T-helper 17 cell (primary cell): Measurements from ENCODE around the gene FARSA. TPM values are rescaled to one million over a fixed set of nuclear protein-coding genes. Genes with fewer than 3 reads are reported as not detected.

Experiments used
- ATAC-seq: fragments of 150-1000 bp; cut with Tn5 transposase; 2 replicates; pipeline ENCODE4 v1.10.0; 2021; ENCODE audit warnings: mild to moderate bottlenecking, moderate library complexity
- DNase-seq, 3 donors: peaks; one replicate each; pipeline versions ENCODE4 v3.0.0 to v3.0.0-alpha.2; 2020 to 2021
- H3K9me3 ChIP-seq: one replicate; pipeline ENCODE4 v1.7.0; 2013; ENCODE audit warnings: low read length, mild to moderate bottlenecking; ENCODE audit not compliant: control insufficient read depth, poor library complexity, severe bottlenecking
- H3K27ac Mint-ChIP-seq: one replicate; pipeline ENCODE4 v1.8.0; 2022; ENCODE audit warnings: mild to moderate bottlenecking, moderate library complexity, mixed read lengths
- H3K27me3 Mint-ChIP-seq: one replicate; pipeline ENCODE4 v1.8.0; 2022; ENCODE audit warnings: mixed read lengths
- H3K36me3 Mint-ChIP-seq: one replicate; pipeline ENCODE4 v1.8.0; 2022; ENCODE audit warnings: low read depth, mixed read lengths
- H3K4me1 Mint-ChIP-seq: one replicate; pipeline ENCODE4 v1.8.0; 2022; ENCODE audit warnings: mild to moderate bottlenecking, mixed read lengths
- H3K4me3 Mint-ChIP-seq: one replicate; pipeline ENCODE4 v1.8.0; 2022; ENCODE audit warnings: mild to moderate bottlenecking, moderate library complexity, mixed read lengths
- total RNA-seq, 4 donors: library from RNA in 2 of 4; stranded (reverse) in 2 of 4; gene quantifications; one replicate each; pipeline ENCODE4 v1.2.3 and lab custom pipeline; 2022 to 2026

FARSA gene
- total RNA-seq, 2 donors from 2014 or later = 23.2 to 28.3 TPM

- H3K4me3 Mint-ChIP-seq = peak overlapping the region; percentile 97
- ATAC-seq = peak; percentile 24
- H3K27me3 Mint-ChIP-seq = no peaks in the 10 kb centered on the region
- no peak for DNase-seq
- no peaks in the 10 kb centered on the region for H3K9me3 ChIP-seq
- H3K4me1 Mint-ChIP-seq = peaks cover 40% of the 10 kb centered on the region
- H3K27ac Mint-ChIP-seq = peak overlapping the region; percentile 98
- H3K36me3 Mint-ChIP-seq = peaks cover 8% of the 10 kb centered on the region
Measured at GRCh38 chr19:12938779-12939601, 5.5 kb upstream of the FARSA start.

GRCh38 chr19:12937927-12938778 lies 4.6 kb upstream of the FARSA start, which contains the start of gene CALR:
CALR (plus strand) TSS chr19:12938609; CDS start chr19:12938680, 71 bp downstream.
- DNase-seq = peak; percentile 95 to 98 (median 98)

GRCh38 chr19:12937093-12937926 lies 3.8 kb upstream of the FARSA start:
- peaks cover 52% of the 10 kb centered on the region for H3K4me1 Mint-ChIP-seq
- DNase-seq = no peak
- no peak for ATAC-seq

More at GRCh38 chr19:12937927-12938778, 4.6 kb upstream of the FARSA start, which contains the start of gene CALR:
- ATAC-seq = peak; percentile 91
- H3K27me3 Mint-ChIP-seq = no peaks in the 10 kb centered on the region
- peak within 1 kb of the TSS; percentile 98 for H3K27ac Mint-ChIP-seq
- H3K4me3 Mint-ChIP-seq = peak within 1 kb of the TSS; percentile 97
- H3K36me3 Mint-ChIP-seq = peaks cover 3% of the 10 kb centered on the region
- H3K9me3 ChIP-seq = no peaks in the 10 kb centered on the region
- peaks cover 43% of the 10 kb centered on the region for H3K4me1 Mint-ChIP-seq

GRCh38 chr19:12936582-12936981 lies 3.1 kb upstream of the FARSA start:
- no peaks in the 10 kb centered on the region for H3K9me3 ChIP-seq
- peak overlapping the region; percentile 98 for H3K27ac Mint-ChIP-seq
- H3K36me3 Mint-ChIP-seq = peaks cover 3% of the 10 kb centered on the region
- peaks cover 53% of the 10 kb centered on the region for H3K4me1 Mint-ChIP-seq
- no peaks in the 10 kb centered on the region for H3K27me3 Mint-ChIP-seq
- no peak overlapping the region for H3K4me3 Mint-ChIP-seq
- DNase-seq (no peak), ATAC-seq (no peak)

More at GRCh38 chr19:12937093-12937926, 3.8 kb upstream of the FARSA start:
- Mint-ChIP-seq H3K27me3 (no peaks in the 10 kb centered on the region), H3K4me3 (peak overlapping the region; percentile 97), H3K36me3 (peaks cover 3% of the 10 kb centered on the region), H3K27ac (peak overlapping the region; percentile 98)
- H3K9me3 ChIP-seq = no peaks in the 10 kb centered on the region

- DNase-seq (no peak), ATAC-seq (no peak)
- Mint-ChIP-seq H3K36me3 (peaks cover 3% of the 10 kb centered on the region), H3K4me3 (no peak overlapping the region), H3K27me3 (no peaks in the 10 kb centered on the region), H3K27ac (no peak overlapping the region), H3K4me1 (peaks cover 46% of the 10 kb centered on the region)
- no peaks in the 10 kb centered on the region for H3K9me3 ChIP-seq
Measured at GRCh38 chr19:12935071-12935470, 1.6 kb upstream of the FARSA start.

GRCh38 chr19:12932392-12933286 lies 872 bp downstream of the FARSA start:
- Mint-ChIP-seq H3K4me1 (peaks cover 25% of the 10 kb centered on the region), H3K27ac (peak overlapping the region; percentile 95), H3K4me3 (peak overlapping the region; percentile 98), H3K36me3 (peaks cover 3% of the 10 kb centered on the region), H3K27me3 (no peaks in the 10 kb centered on the region)
- ATAC-seq (no peak), DNase-seq (no peak)
- no peaks in the 10 kb centered on the region for H3K9me3 ChIP-seq

- DNase-seq = no peak
- no peaks in the 10 kb centered on the region for H3K27me3 Mint-ChIP-seq
- H3K9me3 ChIP-seq = no peaks in the 10 kb centered on the region
- ATAC-seq = no peak
- H3K36me3 Mint-ChIP-seq = peaks cover 3% of the 10 kb centered on the region
- H3K4me3 Mint-ChIP-seq = no peak overlapping the region
- H3K27ac Mint-ChIP-seq = no peak overlapping the region
- peaks cover 18% of the 10 kb centered on the region for H3K4me1 Mint-ChIP-seq
Measured at GRCh38 chr19:12930002-12930645, 3.4 kb downstream of the FARSA start.

GRCh38 chr19:12924621-12925310 lies 8.7 kb downstream of the FARSA start:
- DNase-seq (no peak), ATAC-seq (no peak)
- H3K4me1 Mint-ChIP-seq = peaks cover 6% of the 10 kb centered on the region

GRCh38 chr19:12922959-12923358 lies 10.6 kb downstream of the FARSA start:
- Mint-ChIP-seq H3K4me1 (peaks cover 11% of the 10 kb centered on the region), H3K36me3 (peaks cover 4% of the 10 kb centered on the region), H3K27ac (peak overlapping the region; percentile 32), H3K4me3 (no peak overlapping the region), H3K27me3 (no peaks in the 10 kb centered on the region)
- H3K9me3 ChIP-seq = no peaks in the 10 kb centered on the region
- DNase-seq = no peak
- no peak for ATAC-seq

More at GRCh38 chr19:12924621-12925310, 8.7 kb downstream of the FARSA start:
- no peaks in the 10 kb centered on the region for H3K27me3 Mint-ChIP-seq
- no peaks in the 10 kb centered on the region for H3K9me3 ChIP-seq
- no peak overlapping the region for H3K27ac Mint-ChIP-seq
- no peak overlapping the region for H3K4me3 Mint-ChIP-seq
- H3K36me3 Mint-ChIP-seq = peaks cover 8% of the 10 kb centered on the region

- Mint-ChIP-seq H3K4me3 (no peak overlapping the region), H3K27ac (peak overlapping the region; percentile 90), H3K36me3 (peaks cover 4% of the 10 kb centered on the region), H3K4me1 (peaks cover 14% of the 10 kb centered on the region), H3K27me3 (no peaks in the 10 kb centered on the region)
- H3K9me3 ChIP-seq = no peaks in the 10 kb centered on the region
- no peak for DNase-seq
- no peak for ATAC-seq
Measured at GRCh38 chr19:12921047-12921446, 12.5 kb downstream of the FARSA start.

- no peaks in the 10 kb centered on the region for H3K27me3 Mint-ChIP-seq
- no peaks in the 10 kb centered on the region for H3K9me3 ChIP-seq
- H3K27ac Mint-ChIP-seq = peak overlapping the region; percentile 90
- no peak for ATAC-seq
- peaks cover 22% of the 10 kb centered on the region for H3K4me1 Mint-ChIP-seq
- H3K36me3 Mint-ChIP-seq = peaks cover 4% of the 10 kb centered on the region
- H3K4me3 Mint-ChIP-seq = peak overlapping the region; percentile 84
- DNase-seq = no peak
Measured at GRCh38 chr19:12918253-12918652, 15.3 kb downstream of the FARSA start.
